ENCODE results near the gene PTPN9. TPM values are rescaled to one million over a fixed set of nuclear protein-coding genes. Genes with fewer than 3 reads are reported as not detected.

PTPN9 gene
- total and polyA plus RNA-seq, 2 donors (not counting 1 experiment from before 2014, with no cell fraction given), result 11.8 to 15.5 TPM

DNA sequence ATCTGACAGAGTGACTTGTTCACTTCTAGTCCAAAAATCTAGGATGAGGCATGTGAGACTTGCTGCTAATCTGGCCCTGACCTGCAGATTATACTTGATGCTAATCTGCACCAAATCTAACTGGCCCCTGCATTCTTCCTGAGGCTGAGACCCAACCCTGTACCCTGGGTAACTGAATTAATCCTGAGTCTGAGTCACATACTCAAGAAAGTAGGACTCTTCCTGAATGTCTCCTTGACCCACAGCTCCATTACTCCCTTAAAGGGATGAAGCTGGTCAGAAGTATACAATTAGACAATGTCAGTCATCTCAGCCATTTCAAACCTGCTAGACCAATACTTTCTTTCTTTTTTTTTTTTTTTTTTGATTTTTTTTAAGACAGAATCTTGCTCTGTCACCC is 25.5 kb downstream of the PTPN9 start:
- Histone ChIP-seq H3K4me3 (ENCODE audit: control extremely low read depth in 1 of 5, extremely low read depth in 1 of 5, insufficient read depth in 1 of 5, low read depth in 2 of 5, low read length in 4 of 5) (no peak overlapping the region), H3K9ac (ENCODE audit: low read length) (no peak overlapping the region), H3K27me3 (replicated peaks in 1 of 4; ENCODE audit: control extremely low read depth in 1 of 4, control insufficient read depth in 3 of 4, insufficient read depth in 4 of 4, low read length in 3 of 4) (no peaks in the 10 kb centered on the region), H2AFZ (ENCODE audit: insufficient read depth, low read depth, low read length, poor library complexity, severe bottlenecking) (no peak overlapping the region), H3K4me2 (replicated peaks; ENCODE audit: low read depth, low read length, poor library complexity, severe bottlenecking) (no peak overlapping the region), H3K4me1 (ENCODE audit: control insufficient read depth in 2 of 2, insufficient read depth in 2 of 2, low read length in 2 of 2) (no peaks in the 10 kb centered on the region), H3K27ac (ENCODE audit: low read length in 2 of 2) (no peak overlapping the region), H3K36me3 (replicated peaks in 1 of 2; ENCODE audit: control extremely low read depth in 1 of 2, control insufficient read depth in 1 of 2, extremely low read depth in 1 of 2, insufficient read depth in 2 of 2, low read length in 1 of 2) (no peaks in the 10 kb centered on the region), H3K79me2 (ENCODE audit: control insufficient read depth, insufficient read depth, low read length) (peaks cover 53% of the 10 kb centered on the region), H3K9me3 (ENCODE audit: control extremely low read depth in 1 of 3, control insufficient read depth in 2 of 3, insufficient read depth in 1 of 3, low read length in 2 of 3) (no peaks in the 10 kb centered on the region), H4K20me1 (ENCODE audit: control insufficient read depth, insufficient read depth, low read length, poor library complexity, severe bottlenecking) (peaks cover 8% of the 10 kb centered on the region)
- intact Hi-C loops (cut with micrococcal nuclease), result no loop called here
- H3K27me3 Mint-ChIP-seq, result no peaks in the 10 kb centered on the region
- DNase-seq, result no peak
- no peak for ATAC-seq (ENCODE audit: low read depth)
- POLR2A ChIA-PET, result no interaction called here
- no peak overlapping the region for H3K4me3 Mint-ChIP-seq
- no peaks in the 10 kb centered on the region for H3K4me1 Mint-ChIP-seq
- CTCF ChIA-PET, result no interaction called here
- no peak for TF ChIP-seq EZH2 (IDR thresholded peaks at IDR 0.05; ENCODE audit: borderline replicate concordance, insufficient read depth, low read depth, low read length, poor library complexity, severe bottlenecking)
- TF ChIP-seq, protein P1, sequence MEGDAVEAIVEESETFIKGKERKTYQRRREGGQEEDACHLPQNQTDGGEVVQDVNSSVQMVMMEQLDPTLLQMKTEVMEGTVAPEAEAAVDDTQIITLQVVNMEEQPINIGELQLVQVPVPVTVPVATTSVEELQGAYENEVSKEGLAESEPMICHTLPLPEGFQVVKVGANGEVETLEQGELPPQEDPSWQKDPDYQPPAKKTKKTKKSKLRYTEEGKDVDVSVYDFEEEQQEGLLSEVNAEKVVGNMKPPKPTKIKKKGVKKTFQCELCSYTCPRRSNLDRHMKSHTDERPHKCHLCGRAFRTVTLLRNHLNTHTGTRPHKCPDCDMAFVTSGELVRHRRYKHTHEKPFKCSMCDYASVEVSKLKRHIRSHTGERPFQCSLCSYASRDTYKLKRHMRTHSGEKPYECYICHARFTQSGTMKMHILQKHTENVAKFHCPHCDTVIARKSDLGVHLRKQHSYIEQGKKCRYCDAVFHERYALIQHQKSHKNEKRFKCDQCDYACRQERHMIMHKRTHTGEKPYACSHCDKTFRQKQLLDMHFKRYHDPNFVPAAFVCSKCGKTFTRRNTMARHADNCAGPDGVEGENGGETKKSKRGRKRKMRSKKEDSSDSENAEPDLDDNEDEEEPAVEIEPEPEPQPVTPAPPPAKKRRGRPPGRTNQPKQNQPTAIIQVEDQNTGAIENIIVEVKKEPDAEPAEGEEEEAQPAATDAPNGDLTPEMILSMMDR (IDR thresholded peaks at IDR 0.05), result no peak
- no peaks in the 10 kb centered on the region for H3K9me3 Mint-ChIP-seq (ENCODE audit: insufficient read depth)
- H3K27ac Mint-ChIP-seq, result no peak overlapping the region

DNA sequence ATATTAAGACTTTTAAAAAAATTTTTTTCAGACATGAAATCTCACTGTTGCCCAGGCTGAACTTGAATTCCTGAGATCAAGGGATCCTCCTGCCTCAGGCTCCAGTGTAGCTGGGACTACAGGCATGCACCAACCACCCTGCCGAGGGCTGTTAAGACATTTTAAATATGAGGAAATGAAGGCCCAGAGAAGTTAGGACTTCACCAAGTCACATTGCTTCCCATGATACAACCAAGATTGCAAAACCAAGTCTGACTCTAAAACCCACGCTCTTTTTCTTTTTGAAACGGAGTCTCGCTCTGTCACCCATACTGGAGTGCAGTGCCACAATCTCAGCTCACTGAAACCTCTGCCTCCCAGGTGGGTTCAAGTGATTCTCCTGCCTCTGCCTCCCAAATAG is 28.0 kb downstream of the PTPN9 start:
- TF ChIP-seq, protein P1 (IDR thresholded peaks at IDR 0.05), result no peak
- no peak for TF ChIP-seq EZH2 (IDR thresholded peaks at IDR 0.05; ENCODE audit: borderline replicate concordance, insufficient read depth, low read depth, low read length, poor library complexity, severe bottlenecking)
- intact Hi-C loops (cut with micrococcal nuclease), result no loop called here
- no peak for DNase-seq
- H3K4me1 ChIP-seq (ENCODE audit: control insufficient read depth in 2 of 2, insufficient read depth in 2 of 2, low read length in 2 of 2), result no peaks in the 10 kb centered on the region
- H3K79me2 ChIP-seq (ENCODE audit: control insufficient read depth, insufficient read depth, low read length), result peaks cover 46% of the 10 kb centered on the region
- POLR2A ChIA-PET, result no interaction called here
- H3K9me3 Mint-ChIP-seq (ENCODE audit: insufficient read depth), result no peaks in the 10 kb centered on the region
- WGBS (ENCODE audit: insufficient coverage), result 100% methylated on average over 1 of the region's 4 CpGs
- no peak overlapping the region for H3K4me3 ChIP-seq (ENCODE audit: control extremely low read depth in 1 of 5, extremely low read depth in 1 of 5, insufficient read depth in 1 of 5, low read depth in 2 of 5, low read length in 4 of 5)
- no peak for ATAC-seq (ENCODE audit: low read depth)
- no peaks in the 10 kb centered on the region for H3K36me3 ChIP-seq (replicated peaks in 1 of 2; ENCODE audit: control extremely low read depth in 1 of 2, control insufficient read depth in 1 of 2, extremely low read depth in 1 of 2, insufficient read depth in 2 of 2, low read length in 1 of 2)
- no peak overlapping the region for H3K27ac Mint-ChIP-seq
- H3K4me2 ChIP-seq (replicated peaks; ENCODE audit: low read depth, low read length, poor library complexity, severe bottlenecking), result no peak overlapping the region
- no peaks in the 10 kb centered on the region for H3K9me3 ChIP-seq (ENCODE audit: control extremely low read depth in 1 of 3, control insufficient read depth in 2 of 3, insufficient read depth in 1 of 3, low read length in 2 of 3)
- no peak overlapping the region for H3K9ac ChIP-seq (ENCODE audit: low read length)
- H3K27me3 Mint-ChIP-seq, result no peaks in the 10 kb centered on the region
- CTCF ChIA-PET, result no interaction called here
- no peaks in the 10 kb centered on the region for H3K27me3 ChIP-seq (replicated peaks in 1 of 4; ENCODE audit: control extremely low read depth in 1 of 4, control insufficient read depth in 3 of 4, insufficient read depth in 4 of 4, low read length in 3 of 4)
- peaks cover 5% of the 10 kb centered on the region for H3K4me1 Mint-ChIP-seq
- no peak overlapping the region for H3K27ac ChIP-seq (ENCODE audit: low read length in 2 of 2)
- H3K4me3 Mint-ChIP-seq, result no peak overlapping the region
- no peak overlapping the region for H2AFZ ChIP-seq (ENCODE audit: insufficient read depth, low read depth, low read length, poor library complexity, severe bottlenecking)
- H4K20me1 ChIP-seq (ENCODE audit: control insufficient read depth, insufficient read depth, low read length, poor library complexity, severe bottlenecking), result peaks cover 8% of the 10 kb centered on the region

Data from B cell (primary cell).